ENCODE results near the gene PDE6H. TPM values are rescaled to one million over a fixed set of nuclear protein-coding genes. Genes with fewer than 3 reads are reported as not detected.

The PDE6H gene
- total RNA-seq = not detected in 2 replicates

GRCh38 chr12:14972816-14973215 lies at the start of gene PDE6H:
Gene PDE6H (plus strand): TSS chr12:14973042. CDS start chr12:14978013, 4,971 bp downstream.

GRCh38 chr12:14938301-14938700 lies 34.5 kb upstream of the PDE6H start, which contains the start of gene ERP27:
Gene ERP27 (minus strand): TSS chr12:14938537. CDS start chr12:14938508, 29 bp downstream.

GRCh38 chr12:14961466-14962152 lies 11.2 kb upstream of the PDE6H start, which contains the start of gene ARHGDIB:
Gene ARHGDIB (minus strand): TSS chr12:14961601. CDS start chr12:14950712, 10,889 bp downstream.

Other genes starting within 250 kb of the PDE6H start
- 30.6 and 37.0 TPM in 2 replicates for gene WBP11, start 169.6 kb upstream of the PDE6H start, total RNA-seq
- 1.6 TPM in 2 replicates for gene C12orf60, start 169.4 kb upstream of the PDE6H start, total RNA-seq
- 0.13 TPM in 1 of 2 replicates, not detected in the other for gene SMCO3, start 158.9 kb upstream of the PDE6H start, total RNA-seq
- 7.0 and 28.2 TPM in 2 replicates for gene ART4, start 129.5 kb upstream of the PDE6H start, total RNA-seq
- 76.1 and 104 TPM in 2 replicates for gene MGP, start 87.2 kb upstream of the PDE6H start, total RNA-seq
- gene ERP27, start 34.5 kb upstream of the PDE6H start, total RNA-seq = 0.66 and 0.72 TPM in 2 replicates
- 572 and 717 TPM in 2 replicates for gene ARHGDIB, start 11.4 kb upstream of the PDE6H start, total RNA-seq
- not detected in 2 replicates for gene RERG, start 248.4 kb downstream of the PDE6H start, total RNA-seq